ENCODE measurements around the gene SYT2. TPM values are rescaled to one million over a fixed set of nuclear protein-coding genes. Genes with fewer than 3 reads are reported as not detected.
A peak's percentile ranks its signal among the peaks of the same experiment; 100 is the strongest.

The SYT2 gene
- total and polyA plus RNA-seq, 9 of the 15 experiments (the other 6 are each of a cell fraction or from before 2014, with no cell fraction given) = not detected

DNA sequence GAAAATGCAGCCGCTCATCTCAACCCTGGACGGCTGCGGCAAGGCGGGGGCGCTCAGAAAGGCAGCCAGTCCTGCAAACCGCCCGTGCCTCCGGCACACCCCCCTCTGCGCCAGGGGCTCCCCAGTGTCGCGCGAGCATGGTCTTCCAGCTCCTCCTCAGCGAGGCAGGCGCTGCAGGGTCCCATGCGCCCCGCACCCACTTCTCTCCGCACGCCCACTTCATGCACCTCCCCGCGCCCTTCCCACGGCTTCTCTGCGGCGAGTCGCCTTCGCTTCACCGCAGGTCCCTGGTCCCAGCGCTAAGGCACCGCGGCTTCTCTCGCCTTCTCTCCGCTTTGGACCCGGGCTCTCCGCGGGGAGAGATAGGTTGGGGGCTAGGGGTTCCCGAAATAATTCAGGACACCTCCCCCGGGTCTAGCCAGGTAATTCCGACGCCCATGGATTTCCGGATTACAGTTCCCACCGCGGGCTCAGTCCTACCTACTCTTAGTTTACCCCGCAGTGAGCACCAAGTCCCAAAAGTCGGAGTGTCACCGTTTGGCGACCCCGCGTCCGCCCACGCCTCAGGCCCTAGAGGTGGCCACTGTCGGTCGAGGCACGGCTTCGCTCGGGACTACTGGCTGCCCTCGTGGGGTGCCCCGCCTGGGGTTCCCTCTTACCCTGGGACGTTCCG is 67.5 kb downstream of the SYT2 start (continued):
- TF ChIP-seq, protein P1, sequence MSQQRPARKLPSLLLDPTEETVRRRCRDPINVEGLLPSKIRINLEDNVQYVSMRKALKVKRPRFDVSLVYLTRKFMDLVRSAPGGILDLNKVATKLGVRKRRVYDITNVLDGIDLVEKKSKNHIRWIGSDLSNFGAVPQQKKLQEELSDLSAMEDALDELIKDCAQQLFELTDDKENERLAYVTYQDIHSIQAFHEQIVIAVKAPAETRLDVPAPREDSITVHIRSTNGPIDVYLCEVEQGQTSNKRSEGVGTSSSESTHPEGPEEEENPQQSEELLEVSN (IDR thresholded peaks at IDR 0.05; ENCODE audit: borderline replicate concordance in 1 of 2, extremely low read depth in 1 of 2, insufficient read depth in 1 of 2, insufficient read length in 1 of 2, low read depth in 1 of 2, low read length in 1 of 2, poor library complexity in 1 of 2, severe bottlenecking in 1 of 2) = no peak
- TF ChIP-seq RFX1 (IDR thresholded peaks at IDR 0.05) = no peak
- TF ChIP-seq RNF2 (IDR thresholded peaks at IDR 0.05) = no peak

DNA sequence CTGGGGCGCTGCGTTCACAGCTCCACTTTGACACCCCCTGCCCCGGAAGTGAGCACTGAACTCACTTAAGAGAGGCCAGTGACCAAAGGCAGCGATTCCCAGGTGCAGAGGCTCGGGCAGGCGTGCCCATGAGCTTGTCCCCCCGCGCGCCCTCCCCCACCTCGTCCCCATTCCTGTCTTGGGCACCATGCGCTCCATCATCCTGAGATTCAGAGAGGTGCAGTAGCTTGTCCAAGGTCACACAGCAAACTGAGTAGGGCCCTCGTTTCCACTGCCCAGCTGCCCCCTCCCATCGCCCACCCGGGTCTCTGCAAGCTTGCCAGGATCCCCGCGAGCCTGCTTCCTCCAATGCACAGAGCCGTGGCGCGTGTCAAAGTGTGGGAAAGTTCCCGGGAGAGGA is 68.0 kb downstream of the SYT2 start:
- Histone ChIP-seq H3K36me3 (ENCODE audit: control insufficient read depth, insufficient read depth, low read length) (no peaks in the 10 kb centered on the region), H3K9ac (ENCODE audit: insufficient read depth in 1 of 2, low read depth in 2 of 2, low read length in 2 of 2) (no peak overlapping the region), H2AFZ (ENCODE audit: low read depth, low read length) (no peak overlapping the region), H3K9me3 (replicated peaks; ENCODE audit: control insufficient read depth, insufficient read depth, low read depth, low read length) (no peaks in the 10 kb centered on the region), H4K20me1 (replicated peaks; ENCODE audit: control insufficient read depth, insufficient read depth, low read length) (peaks cover 17% of the 10 kb centered on the region; the same call in 1 of the 2 replicates), H3K9me1 (ENCODE audit: control insufficient read depth, insufficient read depth, low read length) (no peaks in the 10 kb centered on the region), H3K27ac (ENCODE audit: extremely low read depth, low read depth, low read length) (no peak overlapping the region), H3K4me3 (no peak overlapping the region), H3K4me2 (ENCODE audit: insufficient read depth, low read length) (no peak overlapping the region), H3K27me3 (ENCODE audit: control insufficient read depth in 2 of 2, insufficient read depth in 2 of 2, low read length in 2 of 2) (peaks cover 45 to 81% of the 10 kb centered on the region in 2 experiments), H3K4me1 (replicated peaks in 1 of 2; ENCODE audit: control insufficient read depth in 2 of 2, insufficient read depth in 2 of 2, low read length in 2 of 2) (peaks cover 0 to 27% of the 10 kb centered on the region in 2 experiments; a peak in 2 of 5 replicates), H3K79me2 (ENCODE audit: control insufficient read depth, insufficient read depth, low read length) (no peaks in the 10 kb centered on the region)
- ATAC-seq (no peak), DNase-seq (ENCODE audit: extremely low read depth in 1 of 4, low spot score in 3 of 4) (no peak), FAIRE-seq (no peak)
- ChIA-PET POLR2A (interaction anchor here (1.0 kb wide), 1 partner anchor 12 kb away, joined by 3 read pairs; no protein-coding TSS in a partner anchor), CTCF (ENCODE audit: low intra/inter-chr PET ratio) (no interaction called here)
- intact Hi-C loops (cut with micrococcal nuclease) (no loop called here), in situ Hi-C loops (cut with MboI) (no loop called here)
- WGBS (ENCODE audit: insufficient coverage, low coverage, missing lambda C conversion rate) = 8% methylated on average over 16 of the region's 20 CpGs
- TF ChIP-seq HDAC2 (IDR thresholded peaks at IDR 0.05) (no peak), NFE2L1 (tag; IDR thresholded peaks at IDR 0.05; ENCODE audit: borderline replicate concordance, low read depth) (no peak), RBM39 (optimal IDR thresholded peaks at IDR 0.05; ENCODE audit: low read depth, low read length) (no peak), ZFP36 (IDR thresholded peaks at IDR 0.05; ENCODE audit: low read depth, low read length, partially characterized antibody) (peak; percentile 37)
- no TSS peak for BruUV-seq (replicated peaks)
